Stimulated activated CD4-positive, alpha-beta T cell treated with anti-CD3 and anti-CD28 coated beads, TNF-alpha, amount 100 ng/mL, for 48 hours (primary cell): ENCODE data around the gene IDH3B.
"Not testable (repeated sequence)": the region's sequence is repeated elsewhere in the genome, so short reads cannot be mapped to it uniquely, and the experiment has no call there.

Source experiments
- DNase-seq, 3 donors: peaks; one replicate each; pipeline ENCODE4 v3.0.0-alpha.2; 2020; ENCODE audit warnings: low read depth in 3 of 3

The IDH3B gene

GRCh38 chr20:2663887-2664719, at the start of gene IDH3B:
Gene IDH3B, minus strand, starts transcription at chr20:2664216. Its CDS starts 28 bp downstream, at chr20:2664188.
- DNase-seq = peak; percentile 77 to 90 (median 84)

GRCh38 chr20:2713285-2713684, 49.3 kb upstream of the IDH3B start:
- DNase-seq = no peak

DNA sequence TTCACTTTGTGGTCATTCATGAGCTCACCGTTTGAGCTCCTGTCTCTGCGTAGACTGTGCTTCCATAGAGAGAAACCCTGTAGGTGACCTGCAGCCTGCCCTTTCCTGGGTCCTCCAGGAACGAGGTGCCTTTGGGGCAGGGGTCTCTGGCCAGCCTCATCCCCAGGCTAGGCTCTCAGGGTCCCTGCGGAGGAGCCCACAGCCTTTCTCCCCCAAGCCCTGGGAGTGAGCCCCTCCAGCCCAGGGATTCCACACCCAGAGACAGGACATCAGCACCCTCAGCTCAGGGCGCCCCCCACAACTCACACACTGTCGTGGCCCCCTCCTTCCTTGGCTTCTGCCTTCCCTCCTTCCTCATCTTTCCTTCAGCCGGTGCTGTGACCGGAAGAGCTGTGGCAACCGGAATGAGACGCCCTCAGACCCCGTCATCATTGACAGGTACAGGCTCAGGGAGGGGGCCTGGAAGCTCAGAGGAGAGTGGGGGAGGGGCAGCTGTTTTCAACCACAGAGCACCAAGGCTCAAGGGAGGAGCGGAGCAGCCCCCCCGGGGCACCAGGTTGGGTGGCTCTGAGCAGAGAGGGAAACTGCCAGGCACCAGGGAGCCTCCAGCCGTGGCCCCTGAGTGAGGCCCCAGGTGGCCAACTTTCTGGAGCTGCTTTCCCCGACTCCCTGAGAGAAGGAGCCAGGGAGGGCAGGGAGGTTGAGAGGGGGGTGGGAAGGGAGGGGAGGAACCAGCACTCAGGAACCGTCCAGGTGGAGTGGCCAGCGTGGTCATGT, 45.4 kb upstream of the IDH3B start:
- no peak for DNase-seq

DNA sequence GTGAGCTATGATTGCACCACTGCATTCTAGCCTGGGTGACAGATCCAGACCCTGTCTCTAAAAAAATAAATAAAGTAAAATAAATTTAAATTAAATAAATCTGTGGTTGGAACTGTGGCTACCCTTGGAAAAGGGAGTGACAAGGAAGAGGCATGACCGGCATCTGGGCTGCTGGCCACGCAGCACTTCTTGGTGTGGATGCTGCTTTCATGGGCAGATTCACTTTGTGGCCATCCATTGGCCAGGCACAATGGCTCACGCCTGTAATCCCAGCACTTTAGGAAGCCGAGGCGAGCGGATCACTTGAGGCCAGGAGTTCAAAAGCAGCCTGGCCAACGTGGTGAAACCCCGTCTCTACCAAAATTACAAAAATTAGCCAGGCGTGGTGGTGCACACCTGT, 44.6 kb upstream of the IDH3B start:
- no peak for DNase-seq

DNA sequence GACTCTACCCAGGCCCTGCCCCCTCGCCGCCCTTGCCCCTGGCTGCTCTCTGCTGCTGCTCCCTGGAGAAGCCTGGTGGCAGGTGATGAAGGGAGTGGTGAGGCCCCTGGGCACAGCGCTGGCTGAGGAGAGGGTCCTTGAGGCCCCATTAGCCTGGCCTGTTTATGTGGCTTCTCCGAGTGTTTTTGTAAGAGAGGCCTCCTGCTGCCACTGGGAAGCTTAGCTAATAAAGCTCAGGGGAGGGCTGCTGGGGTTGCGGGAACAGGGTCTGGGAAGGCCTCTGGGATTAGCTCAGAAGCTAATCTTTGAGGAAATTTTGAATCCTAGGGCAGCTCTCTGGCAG, 44.0 kb upstream of the IDH3B start:
- DNase-seq = no peak

DNA sequence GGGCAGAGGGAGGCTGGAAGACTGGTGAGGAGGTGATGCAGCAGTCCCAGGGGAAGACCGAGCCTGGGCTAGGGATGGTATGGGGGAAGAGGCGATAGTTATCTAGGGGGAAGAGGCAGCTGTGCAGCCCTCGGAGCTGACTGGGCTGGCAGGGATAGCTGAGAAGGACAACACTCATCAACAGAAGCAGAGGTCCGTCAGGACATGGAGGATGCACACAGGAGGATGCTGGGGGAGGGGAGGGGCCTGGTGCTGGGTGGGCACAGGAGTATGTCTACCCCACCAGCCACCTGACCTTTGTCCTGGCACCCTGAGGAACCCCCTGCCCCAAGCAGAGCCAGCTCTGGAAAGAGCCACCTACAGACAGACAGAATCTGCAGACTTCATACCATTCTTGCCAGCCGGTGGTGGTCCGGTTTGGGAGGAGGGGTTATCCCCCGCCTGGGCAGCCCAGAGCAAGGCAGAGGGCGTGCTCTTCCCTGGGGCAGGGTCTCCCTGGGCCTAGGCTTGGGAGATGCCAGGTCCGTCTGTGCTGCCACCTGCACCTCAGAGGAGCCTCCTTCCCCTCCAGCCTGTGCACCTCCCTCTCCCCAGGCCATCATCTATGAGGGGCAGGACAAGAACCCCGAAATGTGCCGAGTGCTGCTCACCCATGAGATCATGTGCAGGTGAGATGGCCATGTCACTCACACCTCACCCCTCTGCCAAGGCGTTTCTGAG, 43.5 kb upstream of the IDH3B start:
- no peak for DNase-seq

- no peak for DNase-seq
Measured at GRCh38 chr20:2706688-2707352, 42.8 kb upstream of the IDH3B start.

DNA sequence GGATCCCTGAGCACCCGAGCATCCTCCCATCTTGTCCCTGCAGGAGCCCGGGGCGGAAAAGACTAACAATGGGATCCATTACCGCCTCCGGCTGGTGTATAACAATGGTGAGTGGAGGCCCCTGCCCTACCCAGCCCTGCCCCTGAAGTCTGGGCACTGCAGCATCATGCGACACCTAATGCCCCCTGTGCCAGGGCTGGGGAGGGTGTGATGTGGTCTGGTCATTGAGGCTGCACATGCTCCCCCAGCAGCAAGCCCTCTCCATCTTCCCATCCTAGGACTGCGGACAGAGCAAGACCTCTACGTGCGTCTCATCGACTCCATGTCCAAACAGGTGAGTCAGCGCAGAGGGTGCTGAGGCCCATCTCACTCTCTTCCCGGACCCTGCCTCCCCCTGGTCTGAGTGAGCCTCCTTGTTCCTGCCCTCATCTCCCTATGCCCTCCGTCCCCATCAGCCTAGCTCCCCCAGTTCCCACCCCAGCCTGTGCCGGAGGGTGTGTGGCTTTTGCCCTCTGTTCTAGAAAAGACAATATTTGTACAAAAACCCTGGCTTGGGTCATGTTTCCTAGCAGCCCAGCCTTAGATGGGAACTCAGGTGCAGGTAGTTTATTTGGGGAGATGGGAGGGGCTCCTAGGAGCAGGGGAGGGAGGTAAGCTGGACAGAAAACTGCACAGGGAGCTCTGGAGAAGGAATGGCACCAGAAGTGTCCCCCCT, 42.1 kb upstream of the IDH3B start:
- DNase-seq = no peak

DNA sequence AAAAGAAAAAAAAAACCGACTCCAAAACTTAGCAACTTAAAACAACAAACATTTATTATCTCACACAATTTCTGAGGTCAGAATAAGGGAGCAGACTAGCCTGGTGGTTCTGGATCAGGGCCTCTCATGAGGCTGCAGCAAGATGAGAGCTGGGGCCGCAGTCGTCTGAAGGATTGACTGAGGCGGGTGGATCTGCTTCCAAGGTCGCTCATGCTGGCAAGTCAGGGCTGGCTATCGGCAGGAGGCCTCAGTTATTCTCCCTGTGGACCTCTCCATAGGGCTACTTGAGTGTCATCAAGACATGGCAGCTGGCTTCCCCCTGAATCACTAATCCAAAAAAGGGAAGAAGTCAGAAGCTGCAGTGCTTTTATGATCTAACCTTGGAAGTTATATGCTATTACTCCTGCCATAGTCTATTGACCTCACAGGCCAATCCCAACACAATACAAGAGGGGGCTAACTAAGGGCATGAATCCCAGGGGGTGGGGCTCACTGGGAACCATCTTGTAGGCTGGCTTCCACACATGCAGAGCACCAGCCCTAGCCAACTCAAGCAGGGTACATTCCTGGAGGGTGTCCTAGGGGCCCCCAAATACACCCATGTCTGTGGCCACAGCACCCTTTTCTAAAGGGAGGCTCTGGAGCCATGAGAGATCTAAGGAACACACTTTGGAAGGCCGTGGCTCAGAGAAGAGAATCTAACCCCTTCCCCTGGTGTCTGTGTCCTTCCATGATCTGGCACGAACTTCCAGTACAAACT, 39.9 kb upstream of the IDH3B start:
- DNase-seq = no peak

- no peak for DNase-seq
Measured at GRCh38 chr20:2701671-2702081, 37.7 kb upstream of the IDH3B start.

DNA sequence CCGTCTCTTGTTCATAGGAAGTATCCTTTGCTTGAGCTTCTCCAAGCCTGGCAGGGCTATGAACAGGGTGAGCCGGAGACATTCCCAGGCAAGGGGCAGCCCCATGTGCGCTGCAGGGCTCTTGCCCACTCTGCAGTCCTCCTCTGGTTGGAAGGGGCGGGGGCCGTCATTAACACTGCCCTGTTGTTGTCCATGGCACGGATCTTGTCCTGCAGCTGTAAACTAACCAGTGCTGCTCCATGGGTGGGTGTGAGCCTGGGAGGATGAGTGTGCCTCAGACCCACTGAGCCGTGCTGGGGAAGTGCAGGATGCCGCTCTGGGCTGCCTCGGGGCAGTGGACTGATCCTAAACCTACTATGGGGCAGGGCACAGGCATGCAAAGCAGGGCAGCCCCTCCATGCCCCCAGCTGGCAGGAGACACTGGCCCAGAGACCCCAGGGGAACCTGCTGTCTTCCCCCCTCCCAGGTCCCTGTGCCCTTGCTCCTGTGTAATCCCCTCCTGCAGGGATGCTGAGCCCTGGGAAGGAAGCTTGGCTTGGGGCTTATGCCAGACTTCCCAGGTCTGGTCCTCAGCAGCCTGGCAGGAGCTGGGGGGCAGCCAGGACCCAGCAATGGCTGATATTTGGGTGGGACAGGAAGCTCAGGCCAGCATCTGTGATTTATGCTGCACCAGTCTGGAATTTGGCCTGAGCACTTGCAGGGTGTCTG, 37.1 kb upstream of the IDH3B start:
- DNase-seq = no peak

- no peak for DNase-seq
Measured at GRCh38 chr20:2699775-2700413, 35.9 kb upstream of the IDH3B start.

DNA sequence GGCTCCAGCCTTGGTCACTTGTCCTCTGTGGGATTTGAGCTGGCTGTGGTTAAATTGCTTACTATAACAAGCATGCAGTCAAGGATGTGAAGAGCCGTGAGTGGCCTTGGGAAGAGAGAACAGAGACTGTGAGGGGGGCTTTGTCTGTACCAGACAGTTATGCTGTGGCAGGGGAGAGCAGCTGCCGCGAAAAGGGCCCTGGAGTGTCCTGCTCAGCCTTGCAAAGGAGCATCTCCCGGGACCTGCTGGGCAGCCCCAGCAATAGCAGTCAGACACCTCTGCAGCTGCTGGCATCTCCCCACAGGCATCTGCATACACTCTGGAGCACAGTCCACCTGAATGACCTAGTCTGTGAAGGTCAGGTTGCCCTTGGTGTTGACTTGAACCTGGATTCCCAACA, 34.9 kb upstream of the IDH3B start:
- no peak for DNase-seq

DNA sequence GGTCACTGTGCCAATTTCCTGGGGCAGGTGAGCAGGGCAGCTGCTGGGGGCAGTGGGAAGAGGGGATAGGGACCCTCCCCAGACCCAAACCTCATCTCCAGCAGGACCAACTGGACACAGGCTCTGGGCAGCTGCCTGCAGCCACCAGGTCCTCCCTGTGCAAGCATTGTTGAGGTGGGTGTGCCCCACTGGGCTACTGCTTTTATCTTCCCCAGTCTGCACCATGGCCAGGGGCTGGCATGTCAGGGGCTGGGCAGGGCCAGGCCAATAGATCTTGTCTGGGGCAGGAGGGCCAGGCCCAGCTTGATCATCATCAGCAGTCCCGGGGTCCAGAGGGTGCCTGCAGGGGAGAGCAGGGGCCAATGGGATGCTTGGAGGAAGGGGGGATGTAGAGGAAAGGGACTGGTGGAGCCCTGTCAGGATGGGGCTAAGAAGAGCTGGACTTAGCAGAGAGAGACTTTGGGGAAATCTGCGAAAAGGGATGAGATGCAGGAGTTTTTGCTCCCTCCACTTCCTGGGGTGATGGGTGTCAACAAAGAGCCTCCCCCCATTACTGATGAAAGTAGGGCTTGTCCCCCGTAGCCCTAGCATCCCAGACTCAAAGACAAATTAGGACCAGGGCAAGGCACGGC, 34.3 kb upstream of the IDH3B start:
- DNase-seq = no peak

DNA sequence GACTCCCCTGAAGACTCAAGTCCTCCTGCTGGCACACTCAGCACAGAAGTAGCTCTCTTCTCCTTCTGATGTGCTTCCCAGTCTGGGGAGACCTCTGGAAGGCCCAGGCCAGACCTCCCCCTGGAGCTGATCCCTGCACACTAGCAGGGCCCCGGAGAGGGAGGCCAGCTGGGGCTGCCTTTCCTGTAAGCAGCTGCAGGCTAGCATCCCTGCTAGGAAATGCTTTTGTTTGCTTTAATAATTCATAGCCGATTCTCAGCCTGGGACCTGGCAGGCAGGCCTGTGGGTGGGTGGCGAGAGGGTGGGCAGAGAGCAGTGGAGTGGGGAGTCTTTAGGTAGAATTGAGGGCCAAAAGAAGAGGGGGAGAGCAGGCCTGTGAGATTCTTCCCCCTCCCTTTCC, 33.8 kb upstream of the IDH3B start:
- DNase-seq = no peak

- DNase-seq = no peak
Measured at GRCh38 chr20:2696646-2697045, 32.6 kb upstream of the IDH3B start.

DNA sequence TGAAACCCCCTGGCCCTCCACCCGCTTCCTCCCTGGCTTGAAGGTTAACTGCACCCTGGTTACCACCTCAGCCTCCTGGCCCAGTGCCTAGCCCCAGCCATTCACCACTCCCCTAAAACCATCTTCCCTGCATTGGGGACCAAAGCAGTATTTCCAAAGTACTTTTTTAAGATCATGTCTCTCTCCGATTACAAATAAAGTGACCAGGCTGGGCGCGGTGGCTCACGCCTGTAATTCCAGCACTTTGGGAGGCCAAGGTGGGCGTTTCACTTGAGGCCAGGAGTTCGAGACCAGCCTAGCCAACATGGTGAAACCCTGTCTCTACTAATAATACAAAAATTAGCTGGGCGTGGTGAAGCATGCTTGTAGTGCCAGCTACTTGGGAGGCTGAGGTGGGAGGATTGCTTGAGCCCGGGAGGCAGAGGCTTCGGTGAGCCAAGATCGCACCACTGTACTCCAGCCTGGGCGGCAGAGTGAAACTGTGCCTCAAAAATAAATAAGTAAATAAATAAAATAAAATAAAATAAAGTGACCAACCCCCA, 32.0 kb upstream of the IDH3B start:
- DNase-seq = not testable (repeated sequence)

GRCh38 chr20:2695206-2695983, 31.4 kb upstream of the IDH3B start:
- DNase-seq = no peak
